AG04449 (cell line): ENCODE results near the gene KCTD20.

Experiments used
- CTCF ChIA-PET: fragments of 350-600 bp; formaldehyde crosslinking; extraction: SDS; loops from one replicate; lab custom pipeline; 2021; ENCODE audit warnings: antibody characterized with exemption; lab: Yijun Ruan, JAX
- POLR2A ChIA-PET: fragments of 400-600, 350-600 bp; formaldehyde crosslinking; extraction: SDS; loops from one replicate; lab custom pipeline; 2020; ENCODE audit warnings: antibody characterized with exemption, inconsistent platforms; lab: Yijun Ruan, JAX
- DNase-seq: peaks from one replicate; pipeline ENCODE4 v3.0.0-alpha.2; 2010; ENCODE audit warnings: low read depth, low spot score
- H3K4me3 ChIP-seq: 2 replicates; pipeline ENCODE4 v1.5.1; 2011; ENCODE audit warnings: low read depth, mild to moderate bottlenecking, control low read depth, low read length
- CTCF ChIP-seq: IDR thresholded peaks from one replicate; pipeline ENCODE4 v1.5.1; 2011; ENCODE audit warnings: mild to moderate bottlenecking, moderate library complexity, low read length, control low read depth, inconsistent platforms; ENCODE audit not compliant: insufficient read depth; ENCODE audit errors: missing control alignments

KCTD20 gene

GRCh38 chr6:36504982-36505381 is 62.2 kb downstream of the KCTD20 start:
- ChIA-PET POLR2A (no interaction called here), CTCF (interaction anchor here (1.3 kb wide), 1 partner anchor 110 kb away, joined by 4 read pairs; no protein-coding TSS in a partner anchor)
- H3K4me3 ChIP-seq: no peak overlapping the region
- no peak for TF ChIP-seq CTCF
- no peak for DNase-seq

GRCh38 chr6:36505744-36506534 is 63.1 kb downstream of the KCTD20 start:
- H3K4me3 ChIP-seq: no peak overlapping the region
- CTCF ChIA-PET: interaction anchor here (1.3 kb wide), 1 partner anchor 109 kb away, joined by 4 read pairs; no protein-coding TSS in a partner anchor
- DNase-seq: no peak
- no peak for TF ChIP-seq CTCF
- POLR2A ChIA-PET: no interaction called here

GRCh38 chr6:36506611-36507010 is 63.8 kb downstream of the KCTD20 start:
- ChIA-PET POLR2A (no interaction called here), CTCF (interaction anchor here (1.3 kb wide), 1 partner anchor 108 kb away, joined by 4 read pairs; no protein-coding TSS in a partner anchor)
- no peak for TF ChIP-seq CTCF
- DNase-seq: no peak
- no peak overlapping the region for H3K4me3 ChIP-seq

GRCh38 chr6:36508532-36508931 is 65.7 kb downstream of the KCTD20 start:
- ChIA-PET CTCF (no interaction called here), POLR2A (no interaction called here)
- no peak for DNase-seq
- TF ChIP-seq CTCF: no peak
- H3K4me3 ChIP-seq: no peak overlapping the region

- no peak overlapping the region for H3K4me3 ChIP-seq
- ChIA-PET POLR2A (no interaction called here), CTCF (no interaction called here)
- TF ChIP-seq CTCF: no peak
- DNase-seq: no peak
These were observed 67.6 kb downstream of the KCTD20 start for GRCh38 chr6:36510365-36510764.

- CTCF ChIA-PET: no interaction called here
- no peak for DNase-seq
- no peak for TF ChIP-seq CTCF
- POLR2A ChIA-PET: interaction anchor here (0.6 kb wide), 1 partner anchor 30 kb away, joined by 3 read pairs; no protein-coding TSS in a partner anchor
- no peak overlapping the region for H3K4me3 ChIP-seq
These were observed 72.0 kb downstream of the KCTD20 start for GRCh38 chr6:36514554-36515456.
